T-helper 1 cell treated with Interleukin-12 subunit alpha and Interleukin-12 subunit beta and Interleukin-4 antibody, amounts not matched to agents 30 ng/mL and 1 ng/mL, for 36 hours (primary cell): ENCODE data around the gene NHEJ1. TPM values are rescaled to one million over a fixed set of nuclear protein-coding genes. Genes with fewer than 3 reads are reported as not detected.

Experiments used
- intact Hi-C: fragments of 100-400 bp; cut with micrococcal nuclease; formaldehyde crosslinking; loops from one replicate; pipeline ENCODE4 v1.15.1; 2024
- total RNA-seq: library from RNA; stranded (reverse); gene quantifications from 2 replicates; pipeline ENCODE4 v1.2.3, GENCODE V29; 2022

The NHEJ1 gene
- total RNA-seq, 1 donor from 2014 or later, result 20.4 TPM

DNA sequence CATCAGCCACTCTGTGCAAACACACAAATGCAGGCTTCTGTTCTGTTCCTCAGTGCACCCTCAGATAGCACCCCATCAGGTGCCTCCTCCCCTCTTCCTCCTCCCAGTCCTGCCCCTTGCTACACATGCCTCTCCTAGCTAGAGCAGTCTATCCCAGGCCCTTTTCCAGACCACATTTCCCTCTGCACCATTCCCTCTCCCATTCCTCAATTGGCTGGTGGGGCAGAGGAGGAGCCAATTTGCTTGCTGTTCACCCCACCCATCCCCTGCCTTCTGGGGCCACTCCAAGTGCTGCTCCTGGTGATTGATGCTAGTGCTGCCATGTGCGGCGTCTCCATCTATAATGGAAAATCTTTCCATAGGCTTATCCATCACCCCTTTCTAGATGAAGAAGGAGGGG is 124.7 kb downstream of the NHEJ1 start:
- intact Hi-C loops, result no loop called here

DNA sequence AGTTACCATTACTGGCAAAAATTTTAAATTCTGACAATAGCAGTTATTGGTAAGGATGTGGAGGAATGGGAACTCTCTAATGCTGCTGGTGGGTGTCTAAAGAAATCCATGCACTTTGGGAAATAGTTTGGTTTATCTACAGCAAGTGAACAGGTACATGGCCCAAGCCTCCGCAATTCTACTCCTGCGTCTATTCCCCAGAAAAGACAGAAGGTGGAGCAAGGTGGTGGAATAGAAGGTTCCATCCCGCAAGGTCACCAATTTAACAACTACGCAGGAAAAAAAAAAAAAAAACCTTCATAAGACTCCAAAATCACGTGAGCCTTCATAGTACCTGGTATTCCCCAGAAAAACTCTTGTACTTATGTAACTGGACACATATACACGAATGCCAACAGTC is 125.8 kb downstream of the NHEJ1 start:
- intact Hi-C loops, result no loop called here

DNA sequence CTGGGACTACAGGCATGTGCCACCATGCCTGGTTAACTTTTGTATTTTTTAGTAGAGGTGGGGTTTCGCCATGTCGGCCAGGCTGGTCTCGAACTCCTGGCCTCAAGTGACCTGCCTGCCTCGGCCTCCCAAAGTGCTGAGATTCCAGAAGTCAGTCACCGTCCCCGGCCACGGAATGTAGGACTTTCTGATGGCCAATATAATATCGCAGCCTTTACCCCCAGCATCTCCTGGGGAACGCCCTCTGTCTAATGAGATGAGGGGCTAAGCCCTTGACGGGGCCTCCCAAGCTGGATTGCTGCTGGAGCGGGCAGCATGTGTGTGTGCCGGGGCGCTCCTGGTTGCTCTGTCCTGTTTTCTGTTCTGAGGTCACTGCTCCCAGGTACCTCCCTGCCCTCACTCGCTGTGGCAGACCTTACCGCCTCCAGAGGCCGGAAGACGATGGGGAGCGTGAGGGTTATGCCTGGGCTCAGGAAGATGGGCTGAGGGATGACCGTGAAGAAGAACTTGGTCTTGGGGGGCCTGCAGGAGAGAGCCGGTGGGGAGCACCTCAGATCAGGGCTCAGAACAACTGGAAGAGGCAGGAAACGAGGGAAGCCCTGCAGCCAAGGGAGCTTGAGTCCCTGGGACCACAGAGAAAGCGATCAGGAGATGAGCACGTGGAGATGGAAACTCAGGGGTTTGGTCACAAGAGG is 128.4 kb downstream of the NHEJ1 start:
- intact Hi-C loops, result no loop called here

DNA sequence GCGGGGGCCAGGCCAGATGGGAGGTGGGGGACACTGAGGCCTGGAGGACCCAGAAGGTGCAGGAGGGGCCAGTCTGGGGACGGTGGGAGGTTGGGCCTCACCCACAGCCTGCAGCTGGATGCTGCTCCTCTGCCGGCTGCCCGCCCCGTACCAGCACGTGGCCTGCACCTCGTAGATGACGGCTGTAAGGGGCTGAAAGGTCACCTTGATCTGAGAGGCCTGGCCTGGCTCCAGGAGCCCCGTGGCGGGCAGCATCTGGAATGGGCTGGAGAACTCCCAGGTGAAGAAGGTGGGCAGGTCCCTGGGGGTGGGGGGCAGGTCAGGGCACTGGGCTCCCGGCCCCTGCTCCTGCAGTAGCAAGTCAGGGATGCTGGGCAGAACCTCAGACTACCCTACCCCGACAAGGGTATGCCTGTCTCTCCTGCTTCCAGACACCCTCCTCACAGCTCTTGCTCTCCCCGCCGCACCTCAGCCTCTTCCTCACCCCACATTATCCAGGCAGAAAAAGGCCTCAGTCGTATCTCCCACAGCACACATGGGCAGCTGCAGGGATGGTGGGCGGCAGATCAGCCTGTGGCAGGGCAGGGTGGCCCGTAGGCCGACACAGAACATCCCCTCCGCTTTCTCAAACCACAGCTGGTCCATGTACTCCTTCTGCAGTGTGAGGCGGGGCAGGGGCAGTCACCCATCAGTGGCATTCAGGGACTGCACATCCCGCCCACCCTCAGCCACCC is 129.4 kb downstream of the NHEJ1 start:
- intact Hi-C loops, result no loop called here

DNA sequence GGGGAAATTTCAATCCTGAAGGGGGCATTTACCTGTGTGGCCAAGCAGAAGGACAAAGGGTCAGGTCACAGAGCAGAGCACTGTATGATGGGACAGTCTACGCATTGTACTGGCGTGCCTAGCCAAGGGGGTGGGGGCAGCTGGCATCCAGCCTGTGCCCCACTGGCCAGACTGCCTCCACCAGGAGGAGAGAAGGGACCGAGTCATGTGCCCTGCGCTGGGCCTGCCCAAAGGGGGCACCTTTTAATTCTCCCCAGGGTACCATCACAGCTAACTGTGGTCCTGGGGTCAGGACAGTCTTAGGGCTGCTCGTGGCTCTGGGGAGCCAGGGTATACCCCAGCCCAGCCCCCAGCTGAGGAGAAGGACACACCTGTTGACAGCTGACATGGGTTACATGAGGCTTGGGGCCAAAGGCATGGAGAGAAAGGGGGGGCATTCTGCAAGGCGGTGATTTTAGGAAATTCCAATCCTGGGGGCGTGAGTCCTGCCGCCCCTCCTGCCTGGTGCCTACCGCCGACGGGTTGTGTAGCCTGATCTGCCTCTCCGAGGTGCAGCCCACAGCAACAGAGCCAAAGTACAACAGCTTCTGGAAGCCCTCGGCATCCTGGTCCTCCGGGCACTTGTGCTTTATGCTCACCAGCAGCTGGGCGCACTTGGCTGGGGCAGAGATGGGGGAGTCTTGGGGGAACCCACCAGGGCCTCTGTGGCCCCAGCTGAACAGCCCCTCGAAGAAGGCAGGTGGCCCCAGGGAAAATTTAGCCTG is 130.3 kb downstream of the NHEJ1 start:
- intact Hi-C loops, result no loop called here

DNA sequence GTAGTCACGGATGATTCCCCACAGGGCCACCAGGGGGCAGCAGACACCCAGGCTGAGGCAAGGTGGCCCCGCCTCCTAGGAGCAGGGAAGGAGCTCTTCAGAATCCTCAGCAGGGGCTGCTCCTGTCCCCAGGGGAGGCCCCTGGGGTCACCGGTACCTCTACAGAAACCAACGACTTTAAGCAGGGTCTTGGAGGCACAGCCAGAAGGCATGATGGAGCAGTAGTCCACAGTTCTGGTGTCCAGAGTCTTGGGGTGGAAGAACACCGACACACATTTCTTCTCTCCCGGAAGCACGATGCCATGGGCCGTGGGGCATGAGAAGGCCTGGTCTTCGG is 130.8 kb downstream of the NHEJ1 start:
- intact Hi-C loops, result loop anchor here (1.0 kb wide), 3 partner anchors 28 to 126 kb away; no protein-coding TSS in a partner anchor

DNA sequence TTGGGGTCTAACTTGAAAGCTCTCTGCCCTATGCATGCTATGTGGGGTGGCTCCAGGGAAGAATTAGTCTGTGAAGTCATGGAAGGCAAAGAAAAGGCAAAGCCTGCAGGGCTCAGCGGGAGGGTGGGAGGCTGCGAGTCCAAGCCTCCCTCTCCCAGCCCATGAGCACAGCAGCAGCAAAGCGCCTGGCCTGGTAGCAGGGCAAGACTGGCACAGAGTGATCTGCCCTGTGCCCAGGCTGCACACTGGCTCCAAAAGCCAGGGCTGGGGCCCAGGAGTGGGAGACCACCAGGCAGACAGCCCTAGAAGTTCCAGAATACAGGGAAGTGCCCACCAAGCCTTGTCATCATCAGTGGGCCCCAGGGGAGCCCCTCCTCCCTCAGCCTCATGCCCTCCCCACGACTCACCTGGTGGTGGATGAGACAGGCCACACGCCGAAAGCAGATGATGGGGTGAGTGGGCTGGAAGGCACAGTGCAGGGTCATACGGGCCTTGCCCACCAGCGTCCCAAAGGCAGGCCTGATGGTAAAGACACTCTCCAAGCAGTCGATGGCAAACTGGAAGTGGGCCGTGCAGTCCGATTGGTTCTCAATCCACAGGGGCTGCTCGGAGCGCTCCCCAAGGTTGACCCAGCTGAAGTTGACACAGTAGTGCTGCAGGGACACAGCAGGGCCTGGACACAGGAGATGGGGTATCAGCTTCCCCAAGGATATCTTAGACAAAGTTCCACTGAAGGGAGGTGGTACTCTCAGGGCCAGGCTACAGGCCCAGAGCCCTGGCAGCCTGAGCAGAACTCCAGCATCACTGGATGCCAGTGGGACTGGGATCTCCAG is 131.4 kb downstream of the NHEJ1 start:
- intact Hi-C loops, result loop anchor here (1.0 kb wide), 3 partner anchors 28 to 126 kb away; no protein-coding TSS in a partner anchor

DNA sequence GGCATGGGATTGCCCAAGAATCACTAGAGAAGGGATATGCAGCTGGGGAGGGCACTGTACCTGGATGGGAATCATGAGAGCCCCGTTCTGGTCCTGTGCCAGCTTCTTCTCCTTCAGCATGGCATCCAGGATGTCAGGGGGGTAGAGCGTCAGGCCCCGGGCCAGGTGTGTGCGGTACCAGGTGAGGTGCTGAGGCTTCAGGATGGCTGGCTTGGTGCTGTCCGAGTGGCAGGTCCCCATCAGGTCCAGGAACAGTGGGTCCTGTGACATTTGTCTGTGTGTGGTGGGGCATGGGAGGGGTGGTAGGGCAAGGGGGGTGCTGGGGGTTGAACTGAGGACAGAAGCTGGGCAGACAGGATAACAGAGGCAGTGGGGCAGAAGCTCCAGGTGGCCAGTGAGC is 132.5 kb downstream of the NHEJ1 start:
- intact Hi-C loops, result no loop called here

DNA sequence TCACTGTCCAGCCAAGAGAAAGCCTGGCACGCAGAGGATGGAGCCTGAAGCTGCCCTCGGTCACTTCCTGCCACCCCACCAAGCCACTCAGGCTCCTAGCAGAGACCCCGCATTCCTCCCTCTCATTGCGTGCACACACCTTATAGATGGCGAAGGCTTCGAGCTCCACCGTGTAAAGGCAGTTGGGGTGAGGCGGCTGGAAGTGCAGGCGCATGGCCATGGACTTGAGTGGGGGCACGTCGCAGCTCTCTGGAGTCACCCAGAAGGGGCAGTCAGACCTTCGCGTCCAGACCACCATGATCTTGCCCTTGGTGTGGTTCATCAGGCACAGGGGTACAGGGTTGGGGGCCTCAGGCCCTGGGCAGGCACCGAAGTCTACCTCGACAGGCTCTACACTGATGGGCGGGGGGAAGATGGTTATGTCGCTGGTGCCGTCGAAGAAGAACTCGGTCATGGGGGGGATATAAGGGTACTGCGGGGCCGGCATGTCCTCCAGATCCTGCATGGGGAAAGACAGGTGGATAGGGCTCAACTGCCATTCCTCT is 133.0 kb downstream of the NHEJ1 start:
- intact Hi-C loops, result no loop called here

DNA sequence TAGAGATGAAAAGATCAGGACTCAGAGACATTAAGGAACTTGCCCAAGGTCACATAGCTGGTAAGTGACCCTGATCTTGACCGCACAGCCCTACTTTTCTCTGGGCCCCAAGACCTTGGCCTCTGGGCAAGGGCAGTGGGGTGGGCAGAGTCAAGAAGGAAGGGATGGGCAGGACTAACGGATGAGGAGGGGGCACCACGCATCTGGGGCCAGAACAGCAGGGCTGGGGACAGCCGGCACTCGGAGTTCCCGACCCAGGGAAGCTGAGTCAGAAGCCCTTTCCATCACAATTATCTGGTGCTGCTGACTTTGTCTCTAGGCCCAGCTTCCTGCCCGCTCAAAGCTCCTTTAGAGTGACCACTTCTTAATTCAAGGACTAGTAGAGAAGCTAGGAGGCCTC is 133.7 kb downstream of the NHEJ1 start:
- intact Hi-C loops, result no loop called here

DNA sequence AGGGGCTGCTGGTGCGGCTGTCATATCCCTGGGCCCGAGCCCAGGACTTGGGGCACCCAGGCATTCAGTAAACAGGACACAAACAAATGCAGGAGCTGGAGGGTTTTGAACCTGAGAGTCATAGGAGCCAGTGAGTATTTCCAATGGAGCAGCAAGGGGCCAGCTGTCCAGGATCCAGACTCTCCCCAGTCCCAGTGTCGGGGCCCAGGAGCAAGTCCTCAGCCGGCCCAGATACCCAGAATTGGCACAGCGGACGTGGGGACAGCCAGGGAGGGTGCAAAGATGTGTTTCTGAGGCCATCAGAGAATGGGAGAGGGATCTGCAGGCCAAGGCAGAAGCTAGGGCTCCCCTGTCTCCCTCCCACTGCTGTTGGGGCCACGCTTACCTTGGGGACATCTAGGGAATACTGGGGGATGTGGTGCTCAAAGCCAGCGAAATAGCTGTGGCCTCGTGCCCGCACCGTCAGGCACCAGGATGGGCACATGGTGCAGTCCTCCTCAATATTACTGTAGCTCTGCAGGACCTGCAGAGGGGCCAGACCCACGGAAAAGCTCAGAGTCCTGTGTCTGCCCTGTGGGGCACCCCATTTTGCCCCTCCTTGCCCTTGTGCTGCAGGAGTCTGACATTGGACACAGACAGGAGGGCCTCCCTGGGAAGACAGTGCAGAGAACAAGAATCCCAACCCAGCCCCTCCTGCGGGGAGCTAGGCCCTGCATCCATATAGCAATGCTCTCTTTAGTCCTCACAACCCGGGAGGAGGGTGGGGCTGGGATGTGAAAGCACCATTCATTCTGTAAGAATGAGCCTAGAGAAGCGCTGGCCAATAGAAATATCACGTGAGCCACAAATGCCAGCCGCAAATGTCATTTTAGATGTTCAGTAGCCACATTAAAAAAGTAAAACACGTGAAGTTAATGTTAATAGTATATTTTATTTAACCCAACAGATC is 134.7 kb downstream of the NHEJ1 start:
- intact Hi-C loops, result no loop called here

Other genes with a start within 250 kb of the NHEJ1 start
- not detected in 2 replicates for gene CDK5R2, start 201.1 kb downstream of the NHEJ1 start, total RNA-seq
- gene FEV, start 175.6 kb downstream of the NHEJ1 start, total RNA-seq, result not detected in 2 replicates
- gene CRYBA2, start 167.4 kb downstream of the NHEJ1 start, total RNA-seq, result not detected in 2 replicates
- gene CFAP65, start 119.3 kb downstream of the NHEJ1 start, total RNA-seq, result not detected in 2 replicates
- 0.17 TPM in 1 of 2 replicates, not detected in the other for gene IHH, start 99.9 kb downstream of the NHEJ1 start, total RNA-seq
- 1.8 and 2.5 TPM in 2 replicates for gene SLC23A3, start 9.2 kb upstream of the NHEJ1 start, total RNA-seq
- gene CNPPD1, start 16.1 kb upstream of the NHEJ1 start, total RNA-seq, result 82.8 and 84.3 TPM in 2 replicates
- gene RETREG2, start 17.5 kb upstream of the NHEJ1 start, total RNA-seq, result 84.1 and 94.7 TPM in 2 replicates
- 44.2 and 56.1 TPM in 2 replicates for gene ZFAND2B, start 46.0 kb upstream of the NHEJ1 start, total RNA-seq
- 22.7 and 25.5 TPM in 2 replicates for gene ABCB6, start 58.1 kb upstream of the NHEJ1 start, total RNA-seq
- gene ATG9A, start 68.8 kb upstream of the NHEJ1 start, total RNA-seq, result 52.7 and 63.0 TPM in 2 replicates
- 91.4 and 91.9 TPM in 2 replicates for gene ANKZF1, start 69.0 kb upstream of the NHEJ1 start, total RNA-seq
- 5.3 and 5.4 TPM in 2 replicates for gene GLB1L, start 84.6 kb upstream of the NHEJ1 start, total RNA-seq
- 32.3 and 34.2 TPM in 2 replicates for gene STK16, start 84.7 kb upstream of the NHEJ1 start, total RNA-seq
- gene TUBA4B, start 92.4 kb upstream of the NHEJ1 start, total RNA-seq, result 0.17 TPM in 1 of 2 replicates, not detected in the other
- 290 and 312 TPM in 2 replicates for gene TUBA4A, start 93.1 kb upstream of the NHEJ1 start, total RNA-seq
- gene DNAJB2, start 118.6 kb upstream of the NHEJ1 start, total RNA-seq, result 46.7 and 53.0 TPM in 2 replicates
- gene PTPRN, start 148.6 kb upstream of the NHEJ1 start, total RNA-seq, result not detected in 2 replicates
- gene RESP18, start 171.9 kb upstream of the NHEJ1 start, total RNA-seq, result not detected in 2 replicates
- 78.3 and 81.0 TPM in 2 replicates for gene DNPEP, start 227.1 kb upstream of the NHEJ1 start, total RNA-seq